Esophagus (tissue), 2 donors: ENCODE data around the gene PDE10A. TPM values are rescaled to one million over a fixed set of nuclear protein-coding genes. Genes with fewer than 3 reads are reported as not detected.

Experiments used
- H3K27ac ChIP-seq, 2 donors: one replicate each; pipeline ENCODE4 v1.5.1; 2013; ENCODE audit warnings: low read depth in 2 of 2, mild to moderate bottlenecking in 2 of 2, inconsistent platforms in 1 of 2, low read length in 1 of 2, moderate library complexity in 1 of 2
- H3K27me3 ChIP-seq, 2 donors: one replicate each; pipeline ENCODE4 v1.6.1; 2013; ENCODE audit warnings: low read length in 2 of 2, control low read depth in 1 of 2, mild to moderate bottlenecking in 1 of 2; ENCODE audit not compliant: insufficient read depth in 2 of 2, control insufficient read depth in 1 of 2
- H3K36me3 ChIP-seq, 2 donors: one replicate each; pipeline ENCODE4 v1.6.1; 2013; ENCODE audit warnings: low read length in 1 of 2; ENCODE audit not compliant: control insufficient read depth in 2 of 2, insufficient read depth in 2 of 2
- H3K4me1 ChIP-seq, 2 donors: one replicate each; pipeline ENCODE4 v1.6.1; 2013; ENCODE audit warnings: low read length in 1 of 2; ENCODE audit not compliant: control insufficient read depth in 2 of 2, insufficient read depth in 2 of 2
- H3K4me3 ChIP-seq, 2 donors: one replicate each; pipeline ENCODE4 v1.5.1; 2013; ENCODE audit warnings: low read length in 2 of 2, mild to moderate bottlenecking in 2 of 2, low read depth in 1 of 2, moderate library complexity in 1 of 2
- H3K9me3 ChIP-seq, 2 donors: one replicate each; pipeline ENCODE4 v1.6.1; 2013; ENCODE audit warnings: mild to moderate bottlenecking in 2 of 2, low read depth in 1 of 2, low read length in 1 of 2, moderate library complexity in 1 of 2; ENCODE audit not compliant: control insufficient read depth in 2 of 2, insufficient read depth in 1 of 2
- WGBS, 2 donors: extraction: QIAGEN DNeasy Blood & Tissue Kit; methylation state at CpG; one replicate each; pipeline ENCODE4 v1.1.7; 2013; 5-methylcytosine and 5-hydroxymethylcytosine counted together
- polyA plus RNA-seq, 2 donors: library from polyadenylated mRNA; stranded (reverse); fragments of 200-250 nt; gene quantifications; one replicate each; pipeline ENCODE4 v1.2.3, GENCODE V29; 2013
- donor health status: healthy with polysubstance abuse.
- donor health status: Bipolar disorder and iron deficiency.

PDE10A gene
- polyA plus RNA-seq, 2 donors, result 0.21 to 0.28 TPM

- no peak overlapping the region for H3K27ac ChIP-seq
- H3K4me3 ChIP-seq, result no peak overlapping the region
- no peaks in the 10 kb centered on the region for H3K9me3 ChIP-seq
- H3K27me3 ChIP-seq, result no peaks in the 10 kb centered on the region
- no peaks in the 10 kb centered on the region for H3K36me3 ChIP-seq
- H3K4me1 ChIP-seq, result peaks cover 0 to 2% of the 10 kb centered on the region in 2 donors
- WGBS, 2 donors, result 77 to 82% methylated on average over 3 of the region's 3 CpGs
These were observed 111.2 kb downstream of the PDE10A start for GRCh38 chr6:165551828-165552227.

DNA sequence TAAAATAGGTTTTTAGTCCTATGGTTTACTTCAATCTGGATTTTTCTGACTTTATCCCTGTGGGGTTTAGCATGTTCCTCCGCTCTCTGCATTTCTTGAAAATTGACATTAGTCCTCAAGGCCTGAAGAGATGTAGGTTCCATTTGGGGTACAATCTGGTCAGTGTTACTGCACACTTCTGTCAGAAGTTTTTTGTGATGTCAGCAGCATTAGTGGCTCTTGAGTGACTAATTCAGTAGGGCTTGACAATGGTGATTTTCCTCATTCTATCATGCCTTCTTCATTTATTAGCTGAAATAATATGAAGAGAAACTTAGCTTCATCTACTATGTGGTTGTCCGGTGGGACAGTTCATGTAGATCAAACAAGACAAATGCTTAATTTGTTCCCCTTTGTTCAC, 114.6 kb downstream of the PDE10A start:
- Histone ChIP-seq H3K4me3 (no peak overlapping the region), H3K9me3 (no peaks in the 10 kb centered on the region), H3K27ac (no peak overlapping the region), H3K36me3 (no peaks in the 10 kb centered on the region), H3K27me3 (no peaks in the 10 kb centered on the region), H3K4me1 (peaks cover 0 to 2% of the 10 kb centered on the region in 2 donors)
- 93 to 94% methylated on average over 2 of the region's 2 CpGs for WGBS, 2 donors

GRCh38 chr6:165545806-165546205, 117.2 kb downstream of the PDE10A start:
- Histone ChIP-seq H3K4me3 (no peak overlapping the region), H3K9me3 (no peaks in the 10 kb centered on the region), H3K27ac (no peak overlapping the region), H3K27me3 (no peaks in the 10 kb centered on the region), H3K4me1 (no peaks in the 10 kb centered on the region), H3K36me3 (no peaks in the 10 kb centered on the region)
- WGBS, 2 donors, result 67 to 77% methylated on average over 2 of the region's 2 CpGs

DNA sequence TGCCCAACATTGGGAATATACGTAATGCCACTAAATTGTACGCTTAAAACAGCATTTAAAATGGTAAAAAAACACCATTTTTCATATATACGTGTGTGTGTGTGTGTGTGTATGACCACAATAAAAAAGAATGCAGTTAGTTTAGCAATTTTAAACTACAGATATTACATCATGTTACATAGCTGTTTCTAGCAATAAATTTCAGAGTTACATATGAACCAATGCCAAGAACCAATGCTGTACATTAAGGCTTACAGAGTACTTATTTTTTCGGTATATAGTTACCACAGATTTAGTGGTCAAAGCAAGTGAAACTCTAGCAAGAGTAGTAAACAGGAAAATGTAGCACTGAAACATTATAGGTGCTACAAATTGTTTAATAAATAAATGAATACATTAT, 119.3 kb downstream of the PDE10A start:
- Histone ChIP-seq H3K9me3 (no peaks in the 10 kb centered on the region), H3K4me1 (no peaks in the 10 kb centered on the region), H3K27ac (no peak overlapping the region), H3K36me3 (no peaks in the 10 kb centered on the region), H3K4me3 (no peak overlapping the region), H3K27me3 (no peaks in the 10 kb centered on the region)
- 89 to 90% methylated on average over 4 of the region's 4 CpGs for WGBS, 2 donors

GRCh38 chr6:165536911-165537310, 126.1 kb downstream of the PDE10A start:
- Histone ChIP-seq H3K27me3 (no peaks in the 10 kb centered on the region), H3K36me3 (no peaks in the 10 kb centered on the region), H3K9me3 (no peaks in the 10 kb centered on the region), H3K27ac (no peak overlapping the region), H3K4me3 (no peak overlapping the region), H3K4me1 (no peaks in the 10 kb centered on the region)
- WGBS, 2 donors, result 93 to 94% methylated on average over 4 of the region's 4 CpGs

- 76 to 77% methylated on average over 3 of the region's 3 CpGs for WGBS, 2 donors
- Histone ChIP-seq H3K27ac (no peak overlapping the region), H3K4me1 (no peaks in the 10 kb centered on the region), H3K27me3 (no peaks in the 10 kb centered on the region), H3K36me3 (no peaks in the 10 kb centered on the region), H3K4me3 (no peak overlapping the region), H3K9me3 (no peaks in the 10 kb centered on the region)
These were observed 143.7 kb downstream of the PDE10A start for GRCh38 chr6:165519316-165519715.

GRCh38 chr6:165515963-165516624, 146.9 kb downstream of the PDE10A start:
- Histone ChIP-seq H3K27me3 (no peaks in the 10 kb centered on the region), H3K4me3 (no peak overlapping the region), H3K9me3 (no peaks in the 10 kb centered on the region), H3K36me3 (no peaks in the 10 kb centered on the region), H3K4me1 (no peaks in the 10 kb centered on the region), H3K27ac (no peak overlapping the region)
- WGBS, 2 donors, result 55 to 61% methylated on average over 6 of the region's 6 CpGs

DNA sequence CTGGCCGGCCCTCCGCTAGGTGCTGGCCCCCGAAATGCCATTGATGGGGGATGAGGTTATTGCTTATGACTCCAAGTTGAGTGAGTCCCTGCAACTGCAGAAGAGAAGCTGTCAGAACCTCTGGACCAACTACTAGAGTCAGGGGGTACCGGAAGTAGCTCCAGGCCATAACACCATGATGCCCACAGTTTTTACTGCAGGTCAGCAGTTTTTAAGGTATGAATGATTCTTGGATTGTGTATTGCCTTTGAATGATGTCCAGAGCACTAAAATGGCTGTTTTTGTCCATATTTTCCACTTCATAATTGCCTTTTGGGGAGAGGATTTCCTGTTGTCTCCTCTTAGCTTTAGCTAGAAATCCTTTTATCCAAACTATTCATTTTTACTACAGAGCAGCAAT, 148.4 kb downstream of the PDE10A start:
- WGBS, 2 donors, result 91 to 97% methylated on average over 4 of the region's 4 CpGs
- Histone ChIP-seq H3K27ac (no peak overlapping the region), H3K36me3 (no peaks in the 10 kb centered on the region), H3K9me3 (no peaks in the 10 kb centered on the region), H3K4me1 (no peaks in the 10 kb centered on the region), H3K27me3 (no peaks in the 10 kb centered on the region), H3K4me3 (no peak overlapping the region)

- Histone ChIP-seq H3K4me1 (no peaks in the 10 kb centered on the region), H3K4me3 (no peak overlapping the region), H3K27ac (no peak overlapping the region), H3K9me3 (no peaks in the 10 kb centered on the region), H3K36me3 (no peaks in the 10 kb centered on the region), H3K27me3 (no peaks in the 10 kb centered on the region)
These were observed 151.2 kb downstream of the PDE10A start for GRCh38 chr6:165511807-165512206.

- Histone ChIP-seq H3K27me3 (no peaks in the 10 kb centered on the region), H3K9me3 (no peaks in the 10 kb centered on the region), H3K4me3 (no peak overlapping the region), H3K27ac (no peak overlapping the region), H3K4me1 (no peaks in the 10 kb centered on the region), H3K36me3 (no peaks in the 10 kb centered on the region)
- 45 to 50% methylated on average over 2 of the region's 2 CpGs for WGBS, 2 donors
These were observed 154.6 kb downstream of the PDE10A start for GRCh38 chr6:165508321-165508869.
